ENCODE data around the gene SYT4.
A peak's percentile ranks its signal among the peaks of the same experiment; 100 is the strongest.

SYT4 gene

GRCh38 chr18:43283299-43283698 is 6.0 kb upstream of the SYT4 start:
- TF ChIP-seq, protein P1, sequence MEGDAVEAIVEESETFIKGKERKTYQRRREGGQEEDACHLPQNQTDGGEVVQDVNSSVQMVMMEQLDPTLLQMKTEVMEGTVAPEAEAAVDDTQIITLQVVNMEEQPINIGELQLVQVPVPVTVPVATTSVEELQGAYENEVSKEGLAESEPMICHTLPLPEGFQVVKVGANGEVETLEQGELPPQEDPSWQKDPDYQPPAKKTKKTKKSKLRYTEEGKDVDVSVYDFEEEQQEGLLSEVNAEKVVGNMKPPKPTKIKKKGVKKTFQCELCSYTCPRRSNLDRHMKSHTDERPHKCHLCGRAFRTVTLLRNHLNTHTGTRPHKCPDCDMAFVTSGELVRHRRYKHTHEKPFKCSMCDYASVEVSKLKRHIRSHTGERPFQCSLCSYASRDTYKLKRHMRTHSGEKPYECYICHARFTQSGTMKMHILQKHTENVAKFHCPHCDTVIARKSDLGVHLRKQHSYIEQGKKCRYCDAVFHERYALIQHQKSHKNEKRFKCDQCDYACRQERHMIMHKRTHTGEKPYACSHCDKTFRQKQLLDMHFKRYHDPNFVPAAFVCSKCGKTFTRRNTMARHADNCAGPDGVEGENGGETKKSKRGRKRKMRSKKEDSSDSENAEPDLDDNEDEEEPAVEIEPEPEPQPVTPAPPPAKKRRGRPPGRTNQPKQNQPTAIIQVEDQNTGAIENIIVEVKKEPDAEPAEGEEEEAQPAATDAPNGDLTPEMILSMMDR (conservative IDR thresholded peaks at IDR 0.05; ENCODE audit: low read depth, low read length) = no peak

GRCh38 chr18:43279015-43279744 is 1.9 kb upstream of the SYT4 start:
- no peak overlapping the region for H3K4me3 ChIP-seq (ENCODE audit: low read depth, low read length)
- DNase-seq (ENCODE audit: low read depth) = peak; percentile 22
- TF ChIP-seq, protein P1 (conservative IDR thresholded peaks at IDR 0.05; ENCODE audit: low read depth, low read length) = no peak

More at GRCh38 chr18:43283299-43283698, 6.0 kb upstream of the SYT4 start:
- no peak for DNase-seq (ENCODE audit: low read depth)
- no peak overlapping the region for H3K4me3 ChIP-seq (ENCODE audit: low read depth, low read length)

DNA sequence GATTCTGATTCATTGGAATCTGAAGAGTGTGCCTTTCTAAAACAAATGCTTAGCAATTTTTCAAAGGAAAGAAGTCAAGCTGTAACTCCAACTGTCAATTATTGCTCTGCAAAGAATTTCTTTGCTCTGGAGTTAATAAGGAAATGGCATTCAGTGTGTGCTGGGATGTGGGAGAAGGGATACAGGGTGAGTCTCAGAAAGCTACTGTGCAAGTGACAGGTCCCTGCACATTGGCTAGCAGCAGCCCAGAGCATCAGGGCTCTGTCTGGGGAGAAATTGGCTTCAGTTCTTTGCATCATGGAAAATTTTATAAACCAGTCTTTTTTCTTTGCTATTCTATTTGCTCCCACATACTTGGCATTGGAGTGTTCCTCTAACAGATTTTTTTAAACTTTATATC is 1.1 kb upstream of the SYT4 start:
- DNase-seq (ENCODE audit: low read depth) = no peak
- TF ChIP-seq, protein P1 (conservative IDR thresholded peaks at IDR 0.05; ENCODE audit: low read depth, low read length) = no peak
- no peak overlapping the region for H3K4me3 ChIP-seq (ENCODE audit: low read depth, low read length)

DNA sequence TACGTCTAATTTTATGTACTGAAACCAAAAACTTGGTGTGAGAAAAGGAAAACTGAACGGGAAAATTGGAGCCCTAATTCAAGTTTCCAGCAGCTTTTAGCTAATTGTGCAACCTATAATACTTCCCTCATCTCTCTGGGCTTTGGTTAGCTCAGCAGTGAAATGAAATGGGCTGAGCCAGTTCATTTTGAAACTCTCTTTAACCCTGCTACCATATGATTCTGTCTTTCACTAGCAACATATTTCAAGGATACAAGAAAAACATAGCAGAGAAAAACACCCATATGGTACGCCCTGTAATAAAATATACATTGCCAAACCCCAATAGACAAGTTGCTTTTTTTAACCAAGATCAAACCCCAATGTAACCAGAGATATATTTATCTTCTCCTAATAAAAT is 799 bp downstream of the SYT4 start:
- no peak overlapping the region for H3K4me3 ChIP-seq (ENCODE audit: low read depth, low read length)
- DNase-seq (ENCODE audit: low read depth) = no peak
- TF ChIP-seq, protein P1 (conservative IDR thresholded peaks at IDR 0.05; ENCODE audit: low read depth, low read length) = no peak

DNA sequence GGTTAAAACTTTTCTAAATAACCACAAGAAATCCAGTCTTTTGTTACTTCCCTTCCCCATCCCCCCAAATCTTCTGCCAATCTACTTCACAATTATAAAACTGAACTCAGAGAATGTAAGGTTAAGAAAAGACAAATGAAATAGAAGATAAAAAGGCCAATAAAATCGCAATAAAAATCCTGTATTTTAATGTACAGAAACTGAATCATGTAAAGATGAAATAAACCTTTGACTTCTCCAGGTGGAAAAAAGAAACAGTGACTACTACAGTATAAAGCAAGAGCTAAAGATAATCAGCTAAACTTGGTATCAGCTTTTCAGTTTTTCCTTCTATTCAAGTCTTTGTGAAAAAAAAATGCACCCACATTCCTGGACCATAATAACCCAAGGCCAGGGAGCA is 1.7 kb downstream of the SYT4 start:
- TF ChIP-seq, protein P1 (conservative IDR thresholded peaks at IDR 0.05; ENCODE audit: low read depth, low read length) = no peak
- no peak for DNase-seq (ENCODE audit: low read depth)

GRCh38 chr18:43274526-43274925 is 2.8 kb downstream of the SYT4 start:
- TF ChIP-seq, protein P1 (conservative IDR thresholded peaks at IDR 0.05; ENCODE audit: low read depth, low read length) = no peak
- no peak for DNase-seq (ENCODE audit: low read depth)
- no peak overlapping the region for H3K4me3 ChIP-seq (ENCODE audit: low read depth, low read length)

More for the DNA sequence above, 1.7 kb downstream of the SYT4 start:
- no peak overlapping the region for H3K4me3 ChIP-seq (ENCODE audit: low read depth, low read length)

Measured in choroid plexus epithelial cell (primary cell).